IPS-15b (cell line): ENCODE measurements around the gene RRP1B.

ENCODE experiments used
- H3K27me3 ChIP-seq: one replicate; pipeline ENCODE4 v1.6.1; 2013; ENCODE audit warnings: low read length; ENCODE audit not compliant: control insufficient read depth, insufficient read depth
- H3K36me3 ChIP-seq: one replicate; pipeline ENCODE4 v1.6.1; 2013; ENCODE audit warnings: low read length; ENCODE audit not compliant: control insufficient read depth, insufficient read depth
- H3K4me1 ChIP-seq: one replicate; pipeline ENCODE4 v1.6.1; 2013; ENCODE audit warnings: mild to moderate bottlenecking, low read length; ENCODE audit not compliant: control insufficient read depth, insufficient read depth
- H3K4me3 ChIP-seq: one replicate; pipeline ENCODE4 v1.5.1; 2013; ENCODE audit warnings: low read depth, low read length
- H3K9ac ChIP-seq: one replicate; pipeline ENCODE4 v1.6.1; 2013; ENCODE audit warnings: low read depth, mild to moderate bottlenecking, low read length
- H3K9me3 ChIP-seq: one replicate; pipeline ENCODE4 v1.6.1; 2013; ENCODE audit warnings: mild to moderate bottlenecking, low read length; ENCODE audit not compliant: control insufficient read depth, insufficient read depth

The RRP1B gene

DNA sequence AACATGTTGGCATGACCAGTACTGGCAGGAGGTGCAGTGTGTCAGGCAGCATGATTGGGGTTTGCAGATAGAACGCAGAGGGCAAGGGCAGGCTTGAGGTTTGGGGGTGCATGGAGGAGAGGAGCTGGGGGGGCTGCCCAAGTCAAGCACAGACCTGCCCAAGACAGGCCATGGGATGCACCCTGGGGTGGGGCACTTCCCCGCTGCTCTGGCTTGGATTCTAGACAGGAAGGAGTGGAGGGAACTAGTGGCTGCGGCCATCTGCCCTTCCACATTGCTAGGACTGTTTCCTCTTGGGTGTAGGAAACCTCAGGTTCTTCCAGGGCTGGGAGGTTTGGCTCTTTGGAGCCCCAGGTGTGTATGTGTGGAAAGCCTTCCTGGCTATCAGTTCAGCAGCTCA is 62.6 kb downstream of the RRP1B start:
- H3K4me3 ChIP-seq: no peak overlapping the region
- peaks cover 3% of the 10 kb centered on the region for H3K4me1 ChIP-seq
- peaks cover 8% of the 10 kb centered on the region for H3K36me3 ChIP-seq
- H3K9me3 ChIP-seq: no peaks in the 10 kb centered on the region
- no peak overlapping the region for H3K9ac ChIP-seq
- peaks cover 5% of the 10 kb centered on the region for H3K27me3 ChIP-seq

DNA sequence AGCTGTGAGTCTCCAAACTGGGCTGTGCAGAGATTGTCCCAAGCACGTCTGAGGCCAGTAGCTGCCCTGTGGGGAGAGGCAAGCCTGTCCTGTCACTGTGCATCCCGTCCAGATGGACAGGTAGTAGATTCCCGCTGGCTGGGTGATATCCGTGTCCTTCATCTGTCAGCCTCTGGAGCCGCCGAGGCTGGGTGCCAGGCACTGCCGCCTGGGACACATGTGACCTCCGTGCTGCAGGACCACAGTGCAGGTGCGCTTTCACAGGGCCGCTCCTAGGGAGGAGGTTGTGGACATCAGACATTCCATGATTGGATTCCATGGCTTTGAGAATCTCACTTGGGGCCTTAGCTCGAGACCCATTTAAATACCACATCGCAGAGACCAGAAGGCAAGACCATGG is 64.3 kb downstream of the RRP1B start:
- no peak overlapping the region for H3K9ac ChIP-seq
- H3K4me3 ChIP-seq: no peak overlapping the region
- no peaks in the 10 kb centered on the region for H3K9me3 ChIP-seq
- peaks cover 3% of the 10 kb centered on the region for H3K4me1 ChIP-seq
- no peaks in the 10 kb centered on the region for H3K27me3 ChIP-seq
- H3K36me3 ChIP-seq: peaks cover 8% of the 10 kb centered on the region

DNA sequence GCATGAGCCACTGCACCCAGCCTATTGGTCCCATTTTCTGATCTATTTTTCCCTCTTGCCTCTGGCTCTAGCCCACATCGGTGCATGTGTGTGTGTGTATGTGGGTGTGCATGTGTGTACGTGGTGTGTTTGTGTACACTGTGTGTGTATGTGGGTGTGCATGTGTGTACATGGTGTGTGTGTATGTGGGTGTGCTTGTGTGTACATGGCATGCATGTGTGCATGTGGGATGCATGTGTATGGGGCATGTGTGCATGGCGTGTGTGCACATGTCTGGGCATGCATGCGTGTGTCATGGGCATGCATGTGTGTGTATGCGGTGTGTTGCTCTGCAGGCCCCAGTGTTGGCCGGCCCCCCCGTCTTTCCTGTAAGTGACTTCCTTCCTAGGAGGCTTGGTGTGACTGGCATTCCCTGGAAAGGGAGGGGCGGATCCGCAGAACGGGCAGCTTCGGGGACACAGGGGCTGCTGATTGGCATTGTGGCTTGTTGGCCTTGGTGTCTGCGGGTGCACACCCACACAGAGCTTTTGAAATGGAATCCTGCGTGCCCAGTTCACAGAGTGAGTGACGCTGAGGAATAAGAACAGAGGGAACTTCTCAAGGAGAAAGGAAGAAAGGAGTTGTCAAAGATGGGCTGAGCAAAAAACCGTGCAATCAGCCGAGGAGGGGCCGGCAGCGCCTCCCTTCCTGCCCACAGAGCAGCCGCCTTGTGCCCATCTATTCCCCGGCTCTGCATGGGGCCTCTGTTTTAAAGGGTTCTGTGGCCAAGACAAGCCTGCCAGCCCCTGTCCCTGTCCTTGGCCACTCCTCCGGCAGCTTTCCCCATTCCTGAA is 67.5 kb downstream of the RRP1B start:
- no peaks in the 10 kb centered on the region for H3K4me1 ChIP-seq
- no peak overlapping the region for H3K9ac ChIP-seq
- H3K9me3 ChIP-seq: no peaks in the 10 kb centered on the region
- peaks cover 8% of the 10 kb centered on the region for H3K36me3 ChIP-seq
- no peak overlapping the region for H3K4me3 ChIP-seq
- H3K27me3 ChIP-seq: no peaks in the 10 kb centered on the region

DNA sequence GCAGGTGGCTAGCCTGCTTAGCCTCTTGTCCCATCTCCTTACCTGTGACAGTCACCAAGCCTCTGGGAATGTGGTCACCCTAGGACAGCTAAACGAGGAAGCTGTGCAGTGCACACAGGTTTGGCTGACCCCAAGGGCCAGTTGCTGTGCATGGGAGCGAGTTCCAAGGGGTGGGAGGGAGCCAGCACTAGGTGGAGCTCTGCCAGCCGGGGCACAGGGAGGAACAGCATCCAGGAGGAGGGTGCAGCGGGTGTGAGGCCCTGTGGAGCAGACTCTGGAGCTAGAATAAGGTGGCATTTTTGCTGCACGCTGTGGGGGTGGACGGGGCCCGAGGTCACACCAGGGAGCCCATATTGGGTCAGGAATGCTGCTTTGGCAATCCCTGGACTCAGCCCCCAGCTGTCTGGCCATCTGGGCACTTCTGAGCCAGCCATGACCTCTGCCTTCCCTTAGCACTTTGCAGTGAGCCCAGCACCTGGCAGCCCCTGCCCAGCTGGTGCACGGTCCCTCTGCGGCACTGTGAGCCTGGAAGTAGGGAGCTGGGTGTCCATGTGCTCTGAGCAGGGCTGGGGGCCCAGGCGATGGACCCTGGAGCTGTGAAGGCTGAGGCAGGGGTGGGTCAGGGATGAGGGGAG is 68.3 kb downstream of the RRP1B start:
- H3K9ac ChIP-seq: peak overlapping the region; percentile 85
- no peaks in the 10 kb centered on the region for H3K9me3 ChIP-seq
- no peaks in the 10 kb centered on the region for H3K4me1 ChIP-seq
- peaks cover 8% of the 10 kb centered on the region for H3K36me3 ChIP-seq
- peak overlapping the region; percentile 85 for H3K4me3 ChIP-seq
- no peaks in the 10 kb centered on the region for H3K27me3 ChIP-seq

DNA sequence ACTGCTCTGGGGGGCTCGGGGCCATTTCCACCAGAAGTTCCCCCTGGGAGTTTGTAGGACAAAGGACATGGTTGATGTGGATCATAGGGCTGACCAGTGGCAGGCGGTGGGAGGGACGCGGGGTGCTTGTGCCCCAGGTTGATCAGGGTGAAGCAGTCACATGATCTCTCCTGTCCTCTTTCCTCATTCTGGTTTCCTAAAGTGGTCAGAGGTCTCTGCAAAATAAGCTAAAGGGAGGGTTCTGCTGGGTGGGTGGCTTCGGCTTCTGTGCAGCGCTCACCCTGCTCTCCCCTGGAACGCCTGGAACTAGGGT is 68.8 kb downstream of the RRP1B start:
- Histone ChIP-seq H3K9me3 (no peaks in the 10 kb centered on the region), H3K9ac (peak overlapping the region; percentile 85), H3K4me3 (peak overlapping the region; percentile 85), H3K36me3 (peaks cover 8% of the 10 kb centered on the region), H3K4me1 (no peaks in the 10 kb centered on the region), H3K27me3 (no peaks in the 10 kb centered on the region)

DNA sequence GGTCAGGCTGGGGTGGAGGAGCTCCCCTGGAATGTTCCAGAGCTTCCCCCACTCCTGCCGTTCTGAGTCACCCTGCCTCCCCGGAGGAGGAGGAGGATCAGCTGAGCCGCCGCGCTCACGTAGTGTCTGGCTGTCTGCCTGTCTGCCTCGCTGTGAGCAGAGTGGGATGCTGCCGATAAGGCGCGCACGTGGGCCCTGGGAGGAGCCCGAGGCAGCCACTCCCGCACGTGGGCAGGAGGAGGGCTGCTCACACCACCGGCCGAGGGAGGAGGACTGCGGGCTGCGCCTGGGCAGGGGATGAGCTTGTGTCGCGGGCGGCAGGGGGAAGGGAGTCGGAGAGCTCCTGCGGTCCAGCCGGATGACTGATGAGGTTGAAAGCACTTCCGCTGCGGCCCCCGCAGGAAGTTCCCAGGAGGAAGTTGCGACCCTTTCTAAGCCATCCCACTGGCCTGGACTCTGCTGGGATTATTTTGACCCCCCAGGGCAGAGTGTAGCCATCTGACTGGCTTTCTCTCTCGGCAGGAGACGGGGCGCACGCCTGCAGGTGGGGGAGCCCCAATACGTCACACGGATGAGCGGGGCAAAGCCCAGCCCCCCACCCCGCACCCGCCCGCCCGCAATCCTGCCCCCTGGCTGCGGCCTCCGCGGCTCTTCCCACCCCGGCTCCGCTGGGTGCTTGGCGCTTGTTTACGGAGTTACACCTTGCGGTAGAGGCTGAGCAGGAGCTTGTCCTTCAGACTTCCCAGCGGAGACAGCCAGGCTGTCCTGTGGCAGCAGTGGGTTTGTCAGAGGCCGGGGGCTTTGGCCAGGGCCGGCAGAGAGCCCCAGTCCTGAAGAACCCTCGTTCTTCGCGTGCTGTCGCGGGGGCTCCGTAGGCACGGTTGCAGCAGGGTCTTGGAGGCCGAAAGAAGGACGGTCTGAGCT is 69.4 kb downstream of the RRP1B start:
- Histone ChIP-seq H3K9ac (peak overlapping the region; percentile 85), H3K4me1 (no peaks in the 10 kb centered on the region), H3K4me3 (peak overlapping the region; percentile 85)

DNA sequence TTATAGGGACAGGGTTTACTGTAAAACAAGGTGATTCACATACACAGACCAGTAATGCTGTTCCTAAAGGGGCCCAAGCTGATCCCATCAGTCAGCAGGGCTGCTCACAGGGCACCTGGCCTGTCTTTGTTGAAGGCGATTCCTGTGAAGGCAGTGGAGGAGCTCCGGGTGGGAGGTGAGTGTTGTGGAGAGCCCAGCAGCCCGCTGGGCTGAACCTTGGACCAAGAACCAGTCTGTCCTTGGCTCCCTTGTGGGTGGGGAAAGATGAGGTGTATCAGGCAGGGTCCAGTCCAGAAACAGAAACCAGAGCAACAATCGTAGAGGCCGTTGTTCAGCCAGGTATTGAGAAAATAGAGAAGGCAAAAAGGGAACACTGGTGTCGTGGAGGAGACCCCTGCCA is 72.1 kb downstream of the RRP1B start:
- Histone ChIP-seq H3K9ac (no peak overlapping the region), H3K36me3 (peaks cover 3% of the 10 kb centered on the region), H3K9me3 (no peaks in the 10 kb centered on the region), H3K4me3 (no peak overlapping the region), H3K4me1 (no peaks in the 10 kb centered on the region), H3K27me3 (no peaks in the 10 kb centered on the region)

More for the DNA sequence above, 69.4 kb downstream of the RRP1B start:
- H3K9me3 ChIP-seq: no peaks in the 10 kb centered on the region
- H3K36me3 ChIP-seq: peaks cover 3% of the 10 kb centered on the region
- H3K27me3 ChIP-seq: no peaks in the 10 kb centered on the region

DNA sequence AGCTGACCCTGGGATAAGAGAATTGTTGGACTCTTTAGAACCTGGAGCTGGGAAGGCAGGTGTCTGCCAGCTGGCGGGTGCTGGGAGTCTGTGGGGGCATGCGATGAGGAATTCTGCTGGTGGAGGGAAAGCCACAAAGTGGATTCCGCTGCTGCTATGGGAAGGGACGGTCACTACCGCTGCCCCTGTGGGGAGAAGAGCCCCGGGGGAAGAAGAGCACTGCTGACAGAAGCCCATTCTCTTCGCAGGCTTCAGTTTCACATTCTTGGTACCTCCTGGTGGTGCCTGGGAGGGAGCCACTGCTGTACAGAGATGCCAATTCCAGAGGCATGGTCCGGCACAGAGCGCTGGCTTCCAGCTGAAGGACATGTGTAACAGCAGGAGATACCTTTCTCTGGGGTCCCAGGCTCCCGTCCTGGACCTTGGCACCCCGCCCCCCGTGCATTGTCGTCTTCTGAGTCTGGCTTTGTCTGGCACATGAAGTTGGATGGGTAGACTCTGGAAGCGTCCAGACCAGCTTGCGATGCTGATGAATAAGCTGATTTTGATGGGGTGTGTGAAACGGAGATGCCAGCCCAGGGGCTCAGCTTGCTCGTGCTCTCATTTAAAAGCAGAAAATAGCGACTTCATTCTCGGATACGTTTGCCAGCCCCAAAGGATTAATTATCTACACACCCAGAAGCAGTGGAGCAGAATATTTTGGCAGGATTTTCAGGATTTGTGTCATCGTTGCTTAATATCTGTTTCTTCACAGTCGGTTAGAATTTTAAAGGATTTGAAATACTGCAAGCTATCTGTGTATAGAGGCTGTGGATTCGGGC is 72.7 kb downstream of the RRP1B start:
- Histone ChIP-seq H3K9me3 (no peaks in the 10 kb centered on the region), H3K9ac (no peak overlapping the region), H3K27me3 (no peaks in the 10 kb centered on the region), H3K4me3 (no peak overlapping the region), H3K36me3 (peaks cover 4% of the 10 kb centered on the region), H3K4me1 (no peaks in the 10 kb centered on the region)

DNA sequence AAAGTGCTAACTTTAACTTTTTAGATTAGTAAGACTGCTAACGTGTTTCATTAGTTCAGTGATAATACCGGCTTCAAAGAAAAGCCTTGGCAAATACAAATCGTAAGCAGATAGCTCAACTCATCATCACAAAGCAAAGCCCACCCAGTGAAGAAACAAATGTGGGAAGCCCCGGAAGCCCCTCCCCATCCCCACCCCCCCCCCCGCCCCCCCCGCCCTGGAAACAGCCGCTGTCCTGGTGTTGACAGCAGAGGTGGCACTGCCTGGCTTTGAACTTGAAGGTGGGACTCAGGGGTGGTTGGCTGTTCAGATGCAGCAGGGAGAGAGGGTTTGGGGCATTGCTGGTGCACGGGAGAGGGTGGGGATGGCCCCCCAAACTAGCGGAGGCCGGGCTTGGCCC is 73.7 kb downstream of the RRP1B start:
- Histone ChIP-seq H3K9ac (no peak overlapping the region), H3K9me3 (no peaks in the 10 kb centered on the region), H3K36me3 (peaks cover 9% of the 10 kb centered on the region), H3K4me1 (no peaks in the 10 kb centered on the region), H3K4me3 (no peak overlapping the region), H3K27me3 (no peaks in the 10 kb centered on the region)

DNA sequence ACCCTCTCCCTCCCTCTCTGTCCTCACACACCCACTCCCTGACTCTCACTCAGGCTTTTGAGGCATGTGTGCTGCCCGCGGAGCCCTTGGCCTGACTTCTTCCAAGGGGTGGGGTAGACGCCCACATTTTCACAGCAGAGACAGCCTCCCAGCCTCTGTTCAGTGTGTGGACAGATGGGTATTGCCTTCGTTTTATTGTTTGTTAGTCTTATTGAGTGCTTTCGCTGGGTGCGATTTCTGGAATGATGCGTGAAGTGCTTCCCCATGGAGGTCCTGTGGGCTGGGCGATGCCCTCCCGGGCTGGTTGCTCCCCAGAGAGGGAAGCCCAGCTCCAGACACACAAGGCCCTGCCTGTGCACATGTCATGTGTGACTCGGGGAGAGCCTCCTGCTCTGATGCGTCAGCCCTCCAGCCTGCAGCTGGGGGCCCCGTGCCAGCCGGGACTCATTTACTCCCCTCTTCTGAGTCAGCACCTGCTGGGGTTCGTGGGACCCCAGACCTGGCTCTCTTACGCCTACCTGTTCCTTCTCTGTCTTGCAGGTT is 74.2 kb downstream of the RRP1B start:
- Histone ChIP-seq H3K27me3 (no peaks in the 10 kb centered on the region), H3K9me3 (no peaks in the 10 kb centered on the region), H3K4me3 (no peak overlapping the region), H3K4me1 (no peaks in the 10 kb centered on the region), H3K36me3 (peaks cover 11% of the 10 kb centered on the region), H3K9ac (no peak overlapping the region)
